ENCODE measurements around the gene FAM151B. TPM values are rescaled to one million over a fixed set of nuclear protein-coding genes. Genes with fewer than 3 reads are reported as not detected.
"Not testable (repeated sequence)": the region's sequence is repeated elsewhere in the genome, so short reads cannot be mapped to it uniquely, and the experiment has no call there.

FAM151B gene
- total and polyA plus RNA-seq, 7 donors, result 0.36 to 2.1 (median 0.96) TPM

DNA sequence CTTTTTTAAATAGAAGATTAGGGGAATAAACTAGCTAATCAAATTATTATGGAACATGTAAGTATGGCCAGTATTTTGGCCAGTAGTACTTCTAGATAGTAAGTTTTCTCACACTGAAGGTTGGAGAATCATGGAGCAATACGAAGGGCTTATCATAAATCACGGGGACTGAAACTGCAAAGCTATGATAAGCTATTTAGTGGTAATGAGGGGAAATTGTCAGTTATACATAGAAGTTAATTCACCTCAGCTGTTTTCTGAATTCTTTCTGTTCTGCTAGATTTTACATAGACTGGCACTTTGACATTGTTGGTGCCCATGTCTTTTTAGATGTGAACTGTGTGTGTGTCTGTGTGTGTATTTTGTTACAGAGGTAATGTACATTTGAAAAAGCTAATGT lies 34.5 kb upstream of the FAM151B start:
- no peaks in the 10 kb centered on the region for H3K9me3 ChIP-seq
- DNase-seq (no peak), ATAC-seq (no peak)
- no peaks in the 10 kb centered on the region for H3K27me3 ChIP-seq (ENCODE audit: insufficient read depth in 3 of 3, low read length in 2 of 3)
- no peaks in the 10 kb centered on the region for H3K4me1 ChIP-seq
- H3K27ac ChIP-seq, result no peak overlapping the region
- intact Hi-C loops (cut with DNase I), result no loop called here
- peaks cover 0 to 80% of the 10 kb centered on the region in 2 donors for H3K36me3 ChIP-seq (ENCODE audit: insufficient read depth in 1 of 2, low read depth in 1 of 2)
- H3K4me3 ChIP-seq, result no peak overlapping the region
- TF ChIP-seq, protein P1, sequence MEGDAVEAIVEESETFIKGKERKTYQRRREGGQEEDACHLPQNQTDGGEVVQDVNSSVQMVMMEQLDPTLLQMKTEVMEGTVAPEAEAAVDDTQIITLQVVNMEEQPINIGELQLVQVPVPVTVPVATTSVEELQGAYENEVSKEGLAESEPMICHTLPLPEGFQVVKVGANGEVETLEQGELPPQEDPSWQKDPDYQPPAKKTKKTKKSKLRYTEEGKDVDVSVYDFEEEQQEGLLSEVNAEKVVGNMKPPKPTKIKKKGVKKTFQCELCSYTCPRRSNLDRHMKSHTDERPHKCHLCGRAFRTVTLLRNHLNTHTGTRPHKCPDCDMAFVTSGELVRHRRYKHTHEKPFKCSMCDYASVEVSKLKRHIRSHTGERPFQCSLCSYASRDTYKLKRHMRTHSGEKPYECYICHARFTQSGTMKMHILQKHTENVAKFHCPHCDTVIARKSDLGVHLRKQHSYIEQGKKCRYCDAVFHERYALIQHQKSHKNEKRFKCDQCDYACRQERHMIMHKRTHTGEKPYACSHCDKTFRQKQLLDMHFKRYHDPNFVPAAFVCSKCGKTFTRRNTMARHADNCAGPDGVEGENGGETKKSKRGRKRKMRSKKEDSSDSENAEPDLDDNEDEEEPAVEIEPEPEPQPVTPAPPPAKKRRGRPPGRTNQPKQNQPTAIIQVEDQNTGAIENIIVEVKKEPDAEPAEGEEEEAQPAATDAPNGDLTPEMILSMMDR (IDR thresholded peaks at IDR 0.05), result no peak
- 92 to 98% (median 95%) methylated on average over 2 of the region's 2 CpGs for WGBS, 3 donors

DNA sequence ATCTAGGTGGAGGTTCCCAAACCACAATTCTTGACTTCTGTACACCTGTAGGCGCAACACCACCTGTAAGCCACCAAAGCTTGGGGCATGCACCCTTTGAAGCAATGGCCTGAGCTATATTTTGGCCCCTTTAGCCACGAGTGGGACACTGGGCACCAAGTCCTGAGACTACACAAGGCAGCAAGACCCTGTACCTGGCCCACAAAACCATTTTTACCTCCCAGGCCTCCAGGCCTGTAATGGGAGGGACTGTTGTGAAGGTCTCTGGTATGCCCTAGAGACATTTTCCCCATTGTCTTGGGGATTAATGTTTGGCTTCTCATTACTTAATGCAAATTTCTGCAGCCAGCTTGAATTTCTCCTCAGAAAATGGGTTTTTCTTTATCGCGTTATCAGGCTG lies 24.6 kb upstream of the FAM151B start:
- DNase-seq, result no peak
- intact Hi-C loops (cut with DNase I), result no loop called here

DNA sequence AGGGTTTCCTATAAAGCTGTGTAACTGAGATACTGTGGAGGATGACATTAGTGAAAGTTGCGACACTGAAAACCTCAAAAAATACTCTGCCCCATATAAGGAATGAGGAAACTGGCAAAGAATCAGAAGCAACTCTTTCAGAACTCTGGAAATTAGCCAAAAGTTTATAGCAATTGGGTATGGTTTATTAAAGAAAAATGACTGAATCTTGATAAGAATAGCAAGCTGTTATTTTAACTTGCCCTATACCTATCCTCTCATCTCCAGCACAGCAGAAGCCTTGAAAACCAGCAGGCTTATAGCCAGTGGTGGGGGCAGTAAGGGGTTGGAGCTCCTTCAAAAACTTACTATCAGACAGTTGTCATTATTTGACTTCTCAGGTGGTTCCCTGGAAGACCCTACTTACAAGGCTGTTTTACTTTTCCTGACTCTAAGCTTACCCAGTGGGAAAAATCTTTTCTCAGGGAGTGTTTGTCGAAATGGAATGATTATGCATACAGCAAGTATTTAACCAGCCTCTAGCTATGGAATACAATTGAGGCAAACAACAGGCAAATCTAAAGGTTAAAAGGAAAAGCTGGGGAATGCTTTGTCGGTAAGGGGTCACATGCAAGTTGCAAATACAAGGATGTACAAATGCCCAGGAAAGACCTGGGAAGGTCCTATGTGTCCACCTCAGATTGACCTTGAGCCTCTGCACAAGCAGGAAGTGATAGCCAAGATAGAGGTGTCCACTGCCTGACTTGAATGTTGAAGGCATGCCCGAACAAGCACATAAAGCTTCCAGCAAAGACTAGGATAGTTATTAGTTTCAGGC lies 21.0 kb upstream of the FAM151B start:
- intact Hi-C loops (cut with DNase I), result no loop called here
- peaks cover 3% of the 10 kb centered on the region for H3K9me3 ChIP-seq
- peaks cover 7 to 45% of the 10 kb centered on the region in 2 donors for H3K36me3 ChIP-seq (ENCODE audit: insufficient read depth in 1 of 2, low read depth in 1 of 2)
- ATAC-seq (no peak), DNase-seq (no peak)
- WGBS, 3 donors, result 69 to 84% (median 72%) methylated on average over 4 of the region's 4 CpGs
- TF ChIP-seq, protein P1 (IDR thresholded peaks at IDR 0.05), result no peak
- H3K27me3 ChIP-seq (ENCODE audit: insufficient read depth in 3 of 3, low read length in 2 of 3), result no peaks in the 10 kb centered on the region
- H3K4me3 ChIP-seq, result no peak overlapping the region
- no peaks in the 10 kb centered on the region for H3K4me1 ChIP-seq
- no peak overlapping the region for H3K27ac ChIP-seq

More for the DNA sequence above, 24.6 kb upstream of the FAM151B start:
- Histone ChIP-seq H3K36me3 (ENCODE audit: insufficient read depth in 1 of 2, low read depth in 1 of 2) (peaks cover 10 to 69% of the 10 kb centered on the region in 2 donors), H3K4me3 (no peak overlapping the region), H3K27me3 (ENCODE audit: insufficient read depth in 3 of 3, low read length in 2 of 3) (no peaks in the 10 kb centered on the region), H3K27ac (no peak overlapping the region), H3K4me1 (no peaks in the 10 kb centered on the region), H3K9me3 (no peaks in the 10 kb centered on the region)
- TF ChIP-seq, protein P1 (IDR thresholded peaks at IDR 0.05), result no peak
- WGBS, 3 donors, result 96 to 98% (median 96%) methylated on average over 4 of the region's 4 CpGs
- no peak for ATAC-seq

DNA sequence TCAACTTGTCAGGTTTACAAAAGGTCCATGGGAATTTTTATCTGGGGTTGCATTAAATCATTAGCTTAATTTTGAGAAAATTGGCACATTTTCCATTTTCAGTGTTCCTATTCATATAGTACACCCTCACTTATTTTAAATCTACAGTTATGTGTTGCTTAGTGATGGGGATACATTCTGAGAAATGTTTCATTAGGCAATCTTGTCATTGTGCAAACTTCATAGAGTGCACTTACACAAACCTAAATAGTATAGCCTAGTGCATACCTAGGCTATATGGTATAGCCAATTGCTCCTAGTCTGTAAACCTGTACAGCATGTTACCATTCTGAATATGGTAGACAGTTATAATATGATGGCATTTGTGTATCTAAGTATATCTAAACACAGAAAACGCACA lies 19.8 kb upstream of the FAM151B start:
- Histone ChIP-seq H3K9me3 (peaks cover 3% of the 10 kb centered on the region), H3K4me3 (no peak overlapping the region), H3K27me3 (ENCODE audit: insufficient read depth in 3 of 3, low read length in 2 of 3) (no peaks in the 10 kb centered on the region), H3K4me1 (no peaks in the 10 kb centered on the region), H3K27ac (no peak overlapping the region), H3K36me3 (ENCODE audit: insufficient read depth in 1 of 2, low read depth in 1 of 2) (peaks cover 0 to 43% of the 10 kb centered on the region in 2 donors)
- intact Hi-C loops (cut with DNase I), result no loop called here
- DNase-seq (no peak), ATAC-seq (no peak)
- TF ChIP-seq, protein P1 (IDR thresholded peaks at IDR 0.05), result no peak
- 96 to 100% (median 100%) methylated on average over 1 of the region's 1 CpG for WGBS, 3 donors

DNA sequence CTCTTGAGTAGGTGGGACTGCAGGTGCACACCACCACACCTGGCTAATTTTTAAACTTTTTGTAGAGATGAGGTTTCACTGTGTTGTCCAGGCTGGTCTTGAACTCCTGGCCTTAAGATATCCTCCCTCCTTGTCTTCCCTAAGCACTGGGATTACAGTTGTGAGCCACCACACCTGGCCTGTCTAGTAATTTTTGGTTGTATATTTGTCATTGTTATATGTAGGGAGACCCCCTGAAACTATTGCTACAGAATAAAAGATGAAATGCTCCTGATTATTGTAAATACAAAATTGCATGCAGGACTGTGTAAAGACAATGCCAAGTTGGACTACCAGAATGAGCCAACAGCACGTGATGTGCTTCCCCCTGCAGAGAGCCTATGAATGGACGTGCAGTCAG lies 17.3 kb upstream of the FAM151B start:
- H3K36me3 ChIP-seq (ENCODE audit: insufficient read depth in 1 of 2, low read depth in 1 of 2), result peaks cover 5 to 53% of the 10 kb centered on the region in 2 donors
- H3K27me3 ChIP-seq (ENCODE audit: insufficient read depth in 3 of 3, low read length in 2 of 3); DNase-seq; H3K4me1 ChIP-seq; H3K9me3 ChIP-seq; intact Hi-C loops (cut with DNase I); H3K27ac ChIP-seq; ATAC-seq; H3K4me3 ChIP-seq: not testable (repeated sequence)
- WGBS, 3 donors, result 82 to 100% (median 86%) methylated on average over 1 to 2 of the region's 2 CpGs

All from psoas muscle (tissue), 8 donors.